Neural cell (in vitro differentiated cells): ENCODE data around the gene FRMD1. TPM values are rescaled to one million over a fixed set of nuclear protein-coding genes. Genes with fewer than 3 reads are reported as not detected.

Experiments used
- H2AFZ ChIP-seq: fragments of 200-600, 300-800 bp; sonication (generic), shearing (Covaris generic); 2 replicates; pipeline ENCODE4 v1.6.0; 2014; ENCODE audit warnings: low read depth, mild to moderate bottlenecking, antibody characterized with exemption, low read length, moderate library complexity
- H3F3A ChIP-seq: fragments of 200-600 bp; shearing (Covaris generic); 2 replicates; pipeline ENCODE4 v1.6.1; 2016; ENCODE audit warnings: mild to moderate bottlenecking, moderate library complexity, mixed read lengths, antibody characterized with exemption, low read length; ENCODE audit not compliant: insufficient read depth, poor library complexity, severe bottlenecking
- H3K27ac ChIP-seq: fragments of 200-600, 300-800 bp; sonication (generic), shearing (Covaris generic); 2 replicates; pipeline ENCODE4 v1.5.1; 2014; ENCODE audit warnings: mild to moderate bottlenecking, low read length, moderate library complexity
- H3K27me3 ChIP-seq: fragments of 300-800, 200-600 bp; sonication (generic), shearing (Covaris generic); 2 replicates; pipeline ENCODE4 v1.6.0; 2014; ENCODE audit warnings: mild to moderate bottlenecking, low read depth, low read length, moderate library complexity; ENCODE audit not compliant: insufficient read depth
- H3K36me3 ChIP-seq: fragments of 300-800, 200-600 bp; sonication (generic), shearing (Covaris generic); 2 replicates; pipeline ENCODE4 v1.5.1; 2014; ENCODE audit warnings: mild to moderate bottlenecking, antibody characterized with exemption, low read length, moderate library complexity; ENCODE audit not compliant: insufficient read depth
- H3K4me2 ChIP-seq: fragments of 300-800, 200-600 bp; sonication (generic), shearing (Covaris generic); 2 replicates; pipeline ENCODE4 v1.6.0; 2014; ENCODE audit warnings: mild to moderate bottlenecking, low read length
- H3K4me3 ChIP-seq: fragments of 300-800, 200-600 bp; sonication (generic), shearing (Covaris generic); 2 replicates; pipeline ENCODE4 v1.5.1; 2014; ENCODE audit warnings: mild to moderate bottlenecking, low read length, moderate library complexity
- H3K79me2 ChIP-seq: fragments of 200-600 bp; shearing (Covaris generic); replicated peaks from 2 replicates; pipeline ENCODE4 v1.6.0; 2014; ENCODE audit warnings: mild to moderate bottlenecking, low read length, moderate library complexity; ENCODE audit not compliant: insufficient read depth
- H3K9ac ChIP-seq: fragments of 300-800, 200-600 bp; sonication (generic), shearing (Covaris generic); 2 replicates; pipeline ENCODE4 v1.6.1; 2016; ENCODE audit warnings: mild to moderate bottlenecking, low read length, mixed read lengths
- H3K9me2 ChIP-seq: fragments of 200-600 bp; shearing (Covaris generic); 2 replicates; pipeline ENCODE4 v1.6.1; 2016; ENCODE audit warnings: mild to moderate bottlenecking, low read length, mixed read lengths; ENCODE audit not compliant: insufficient read depth
- H3K9me3 ChIP-seq: fragments of 200-600, 300-800 bp; sonication (generic), shearing (Covaris generic); 2 replicates; pipeline ENCODE4 v1.6.1; 2016; ENCODE audit warnings: mild to moderate bottlenecking, mixed run types, low read length, moderate library complexity, mixed read lengths
- H4K20me1 ChIP-seq: fragments of 200-600 bp; shearing (Covaris generic); 2 replicates; pipeline ENCODE4 v1.6.1; 2016; ENCODE audit warnings: mild to moderate bottlenecking, mixed run types; ENCODE audit not compliant: insufficient read depth
- CTCF ChIP-seq: fragments of 450-650 bp; IDR thresholded peaks from 2 replicates; pipeline ENCODE4 v1.5.1; 2014; ENCODE audit warnings: antibody characterized with exemption, mild to moderate bottlenecking, moderate library complexity; ENCODE audit not compliant: poor library complexity, severe bottlenecking
- EP300 ChIP-seq: fragments of 450-650 bp; conservative IDR thresholded peaks from 2 replicates; pipeline ENCODE4 v1.6.1; 2014; ENCODE audit warnings: antibody characterized with exemption, mild to moderate bottlenecking, moderate library complexity; ENCODE audit not compliant: poor library complexity, severe bottlenecking
- EZH2 ChIP-seq: fragments of 200-600, 300-800 bp; shearing (Covaris generic), sonication (generic); IDR thresholded peaks from 2 replicates; pipeline ENCODE4 v1.6.1; 2014; ENCODE audit warnings: antibody characterized with exemption, low read length, borderline replicate concordance, mild to moderate bottlenecking; ENCODE audit not compliant: insufficient read depth, poor library complexity, severe bottlenecking
- MXI1 ChIP-seq: fragments of 450-650 bp; conservative IDR thresholded peaks from 2 replicates; pipeline ENCODE4 v1.6.1; 2014; ENCODE audit warnings: antibody characterized with exemption, mild to moderate bottlenecking; ENCODE audit not compliant: poor library complexity, severe bottlenecking
- POLR2AphosphoS5 ChIP-seq: IDR thresholded peaks from 2 replicates; pipeline ENCODE4 v1.6.1; 2012
- RAD21 ChIP-seq: fragments of 450-650 bp; conservative IDR thresholded peaks from 2 replicates; pipeline ENCODE4 v1.6.1; 2014; ENCODE audit warnings: antibody characterized with exemption, mild to moderate bottlenecking, moderate library complexity
- REST ChIP-seq: IDR thresholded peaks from 2 replicates; pipeline ENCODE4 v1.6.1; 2012; ENCODE audit warnings: borderline replicate concordance
- SMC3 ChIP-seq: fragments of 450-650 bp; conservative IDR thresholded peaks from 2 replicates; pipeline ENCODE4 v1.6.1; 2014; ENCODE audit warnings: antibody characterized with exemption, mild to moderate bottlenecking, moderate library complexity; ENCODE audit not compliant: poor library complexity
- TAF1 ChIP-seq: IDR thresholded peaks from 2 replicates; pipeline ENCODE4 v1.6.1; 2012; ENCODE audit warnings: low read depth
- polyA plus RNA-seq: library from polyadenylated mRNA; depleted of rRNA; stranded (reverse); fragments of >200 nt; gene quantifications from 2 replicates; pipeline ENCODE4 v1.2.3, GENCODE V29; 2014

FRMD1 gene
- polyA plus RNA-seq, 1 donor from 2014 or later = not detected

GRCh38 chr6:168118935-168119334 lies 39.9 kb upstream of the FRMD1 start:
- no peak overlapping the region for H3K27ac ChIP-seq
- TF ChIP-seq EZH2 (no peak), POLR2AphosphoS5 (no peak), EP300 (no peak), TAF1 (no peak), REST (no peak), CTCF (no peak)
- no peak overlapping the region for H3K9ac ChIP-seq
- no peaks in the 10 kb centered on the region for H3K9me2 ChIP-seq
- H3K9me3 ChIP-seq = no peaks in the 10 kb centered on the region
- H4K20me1 ChIP-seq = no peaks in the 10 kb centered on the region
- no peaks in the 10 kb centered on the region for H3K36me3 ChIP-seq
- H3F3A ChIP-seq = no peaks in the 10 kb centered on the region
- H3K79me2 ChIP-seq = no peaks in the 10 kb centered on the region
- H3K27me3 ChIP-seq = no peaks in the 10 kb centered on the region
- H3K4me2 ChIP-seq = no peak overlapping the region
- H2AFZ ChIP-seq = no peak overlapping the region
- no peak overlapping the region for H3K4me3 ChIP-seq

DNA sequence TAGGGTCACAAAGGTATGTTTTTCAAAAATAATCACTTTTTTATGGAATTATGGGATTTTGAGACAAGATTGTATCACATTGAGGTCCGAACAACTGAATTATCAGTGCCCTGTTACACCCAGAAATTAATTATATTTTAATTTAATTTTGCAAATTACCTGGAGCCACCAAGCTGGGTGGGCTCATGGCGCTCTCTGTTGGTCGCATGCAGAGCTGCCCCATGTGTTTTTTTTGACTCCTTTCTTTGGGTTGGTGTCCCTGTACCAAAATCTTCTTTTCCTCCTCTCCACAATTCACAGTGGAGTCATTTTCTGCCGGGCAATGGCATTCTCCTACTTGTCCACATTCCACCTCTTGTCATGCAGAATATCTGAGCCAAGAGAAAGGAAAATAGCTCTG lies 38.9 kb upstream of the FRMD1 start:
- TF ChIP-seq REST (no peak), CTCF (no peak), SMC3 (no peak), EZH2 (no peak), MXI1 (no peak), POLR2AphosphoS5 (no peak), TAF1 (no peak), EP300 (no peak), RAD21 (no peak)

More for the DNA sequence above, 38.9 kb upstream of the FRMD1 start:
- Histone ChIP-seq H3F3A (no peaks in the 10 kb centered on the region), H3K4me3 (no peak overlapping the region), H3K9ac (no peak overlapping the region), H3K9me3 (no peaks in the 10 kb centered on the region), H2AFZ (no peak overlapping the region), H3K27me3 (no peaks in the 10 kb centered on the region), H3K79me2 (no peaks in the 10 kb centered on the region), H3K9me2 (no peaks in the 10 kb centered on the region), H3K4me2 (no peak overlapping the region), H3K27ac (no peak overlapping the region), H3K36me3 (no peaks in the 10 kb centered on the region), H4K20me1 (no peaks in the 10 kb centered on the region)
